SU-DHL-6 (cell line): Measurements from ENCODE around the gene SOX4.
"Not testable (repeated sequence)": the region's sequence is repeated elsewhere in the genome, so short reads cannot be mapped to it uniquely, and the experiment has no call there.

Experiments
- H2AFZ ChIP-seq: fragments of 200-600 bp; sonication (generic); 2 replicates; pipeline ENCODE4 v1.6.1; 2014; ENCODE audit warnings: low read depth, mild to moderate bottlenecking, moderate library complexity, mixed read lengths, antibody characterized with exemption, low read length; ENCODE audit not compliant: severe bottlenecking
- H3F3A ChIP-seq: fragments of 200-600 bp; shearing (Covaris generic); 2 replicates; pipeline ENCODE4 v1.6.0; 2016; ENCODE audit warnings: antibody characterized with exemption, mild to moderate bottlenecking; ENCODE audit not compliant: insufficient read depth
- H3K27ac ChIP-seq: fragments of 200-600 bp; sonication (generic); 2 replicates; pipeline ENCODE4 v1.5.1; 2016; ENCODE audit warnings: low read depth, mild to moderate bottlenecking, low read length, moderate library complexity, mixed read lengths
- H3K27me3 ChIP-seq: fragments of 200-600 bp; sonication (generic), shearing (Covaris generic); 2 replicates; pipeline ENCODE4 v1.6.0; 2014; ENCODE audit warnings: mild to moderate bottlenecking, low read length
- H3K36me3 ChIP-seq: fragments of 200-600 bp; sonication (generic); 2 replicates; pipeline ENCODE4 v1.6.1; 2014; ENCODE audit warnings: mild to moderate bottlenecking, low read length, mixed read lengths
- H3K4me2 ChIP-seq: fragments of 300-600, 200-600 bp; shearing (Covaris generic), sonication (generic); 2 replicates; pipeline ENCODE4 v1.6.0; 2014; ENCODE audit warnings: low read length, low read depth, mild to moderate bottlenecking; ENCODE audit not compliant: poor library complexity, severe bottlenecking
- H3K4me3 ChIP-seq: fragments of 200-600 bp; sonication (generic); 2 replicates; pipeline ENCODE4 v1.5.1; 2014; ENCODE audit warnings: antibody characterized with exemption, low read length, mild to moderate bottlenecking, mixed read lengths; ENCODE audit not compliant: insufficient read depth, poor library complexity, severe bottlenecking
- H3K79me2 ChIP-seq: fragments of 200-600 bp; sonication (generic); 2 replicates; pipeline ENCODE4 v1.6.1; 2014; ENCODE audit warnings: mild to moderate bottlenecking, low read length, moderate library complexity; ENCODE audit not compliant: insufficient read depth
- H3K9ac ChIP-seq: fragments of 200-600 bp; sonication (generic); 2 replicates; pipeline ENCODE4 v1.7.0; 2014; ENCODE audit warnings: mild to moderate bottlenecking, low read length
- H3K9me2 ChIP-seq: fragments of 200-600 bp; sonication (generic); replicated peaks from 2 replicates; pipeline ENCODE4 v1.6.1; 2014; ENCODE audit warnings: low read length; ENCODE audit not compliant: insufficient read depth
- H3K9me3 ChIP-seq: fragments of 200-600 bp; sonication (generic); 2 replicates; pipeline ENCODE4 v1.6.1; 2014; ENCODE audit warnings: low read length, mixed read lengths; ENCODE audit not compliant: insufficient read depth
- H4K20me1 ChIP-seq: fragments of 200-600 bp; sonication (generic); 2 replicates; pipeline ENCODE4 v1.6.1; 2014; ENCODE audit warnings: low read depth, mild to moderate bottlenecking, antibody characterized with exemption, low read length, moderate library complexity, mixed read lengths
- CTCF ChIP-seq: fragments of 200-600 bp; sonication (generic); IDR thresholded peaks from one replicate; pipeline ENCODE4 v1.5.1; 2017; ENCODE audit warnings: antibody characterized with exemption, mild to moderate bottlenecking, low read length, moderate library complexity; ENCODE audit not compliant: insufficient read depth, poor library complexity, severe bottlenecking
- EZH2phosphoT487 ChIP-seq: fragments of 200-600 bp; sonication (generic), shearing (Covaris generic); conservative IDR thresholded peaks from 2 replicates; pipeline ENCODE4 v1.6.1; 2018; ENCODE audit warnings: mild to moderate bottlenecking, antibody characterized with exemption, low read length, moderate library complexity, mixed read lengths

SOX4 gene

GRCh38 chr6:21593412-21593926 lies at the start of gene SOX4:
Gene SOX4, plus strand, starts transcription at chr6:21593751. Its CDS starts 784 bp downstream, at chr6:21594535.
- H3K9me3 ChIP-seq: no peaks in the 10 kb centered on the region
- peak within 1 kb of the TSS; percentile 90 for H3K4me2 ChIP-seq
- peak within 1 kb of the TSS; percentile 97 for H2AFZ ChIP-seq
- H3K9ac ChIP-seq: peak within 1 kb of the TSS; percentile 72
- peak within 1 kb of the TSS; percentile 62 for H3K4me3 ChIP-seq
- no peaks in the 10 kb centered on the region; the same call in 1 of the 2 replicates for H3K36me3 ChIP-seq
- peaks cover 20% of the 10 kb centered on the region for H3F3A ChIP-seq
- H3K79me2 ChIP-seq: 0 out of 2 replicates have a peak, but pooled peaks cover 8% of the 10 kb centered on the region
- H3K27me3 ChIP-seq: no peaks in the 10 kb centered on the region
- H4K20me1 ChIP-seq: no peaks in the 10 kb centered on the region
- no peaks in the 10 kb centered on the region for H3K9me2 ChIP-seq
- peak within 1 kb of the TSS; percentile 75 for H3K27ac ChIP-seq
- TF ChIP-seq EZH2phosphoT487: no peak

GRCh38 chr6:21552286-21552685 lies 41.3 kb upstream of the SOX4 start:
- not testable (repeated sequence) for H4K20me1 ChIP-seq

GRCh38 chr6:21554286-21554685 lies 39.3 kb upstream of the SOX4 start:
- Histone ChIP-seq H3K79me2 (no peaks in the 10 kb centered on the region), H2AFZ (no peak overlapping the region), H3K36me3 (no peaks in the 10 kb centered on the region), H3K9me2 (no peaks in the 10 kb centered on the region), H3F3A (no peaks in the 10 kb centered on the region), H3K9me3 (peaks cover 9% of the 10 kb centered on the region; the same call in 1 of the 2 replicates), H3K27me3 (0 out of 2 replicates have a peak, but pooled peaks cover 2% of the 10 kb centered on the region), H4K20me1 (no peaks in the 10 kb centered on the region), H3K27ac (no peak overlapping the region), H3K4me2 (no peak overlapping the region), H3K9ac (no peak overlapping the region), H3K4me3 (no peak overlapping the region)
- TF ChIP-seq EZH2phosphoT487 (no peak), CTCF (no peak)

More at GRCh38 chr6:21552286-21552685, 41.3 kb upstream of the SOX4 start:
- not testable (repeated sequence) for H3K27ac ChIP-seq, H3K9ac ChIP-seq, H2AFZ ChIP-seq, H3K4me3 ChIP-seq, H3K4me2 ChIP-seq, H3K27me3 ChIP-seq, H3F3A ChIP-seq, H3K79me2 ChIP-seq, H3K36me3 ChIP-seq, H3K9me2 ChIP-seq
- peaks cover 20% of the 10 kb centered on the region; the same call in 1 of the 2 replicates for H3K9me3 ChIP-seq

GRCh38 chr6:21555197-21555596 lies 38.4 kb upstream of the SOX4 start:
- no peak overlapping the region for H2AFZ ChIP-seq
- H3K79me2 ChIP-seq: no peaks in the 10 kb centered on the region
- H3K4me2 ChIP-seq: no peak overlapping the region
- no peaks in the 10 kb centered on the region for H3K9me2 ChIP-seq
- no peak overlapping the region for H3K4me3 ChIP-seq
- no peaks in the 10 kb centered on the region for H3K36me3 ChIP-seq
- H3F3A ChIP-seq: no peaks in the 10 kb centered on the region
- no peaks in the 10 kb centered on the region for H4K20me1 ChIP-seq
- H3K27ac ChIP-seq: no peak overlapping the region
- H3K27me3 ChIP-seq: 0 out of 2 replicates have a peak, but pooled peaks cover 2% of the 10 kb centered on the region
- H3K9ac ChIP-seq: no peak overlapping the region
- H3K9me3 ChIP-seq: peaks cover 1% of the 10 kb centered on the region; the same call in 1 of the 2 replicates
- TF ChIP-seq EZH2phosphoT487: no peak
- TF ChIP-seq CTCF: no peak
